Right renal pelvis (tissue), 4 donors: Measurements from ENCODE around the gene RSPH3. TPM values are rescaled to one million over a fixed set of nuclear protein-coding genes. Genes with fewer than 3 reads are reported as not detected.
"Not testable (repeated sequence)": the region's sequence is repeated elsewhere in the genome, so short reads cannot be mapped to it uniquely, and the experiment has no call there.

Experiments used
- DNase-seq, 4 donors: peaks; one replicate each; pipeline ENCODE4 v3.0.0-alpha.2; 2013; ENCODE audit warnings: low read depth in 4 of 4, low spot score in 3 of 4, missing footprints in 1 of 4
- polyA plus RNA-seq, 4 donors: library from polyadenylated mRNA; unstranded; fragments of 120-200 nt; gene quantifications; one replicate each; pipeline ENCODE4 v1.2.1, GENCODE V29; 2013; ENCODE audit not compliant: insufficient read length in 4 of 4

RSPH3 gene
- 10 to 100 TPM; 14.4 to 16.3 (median 15.4) TPM for polyA plus RNA-seq

- peak; percentile 90 to 92 (median 90) for DNase-seq
Measured at GRCh38 chr6:158999666-159000403, at the start of gene RSPH3. Gene RSPH3, minus strand, starts transcription at chr6:159000202. Its CDS starts 652 bp downstream, at chr6:158999550.

GRCh38 chr6:159047891-159048685, 48.1 kb upstream of the RSPH3 start:
- no peak for DNase-seq

- DNase-seq: no peak
Measured at GRCh38 chr6:159045801-159046200, 45.8 kb upstream of the RSPH3 start.

- DNase-seq: no peak
Measured at GRCh38 chr6:159044899-159045727, 45.1 kb upstream of the RSPH3 start, which contains the start of gene TAGAP. Gene TAGAP, minus strand, starts transcription at chr6:159044991. Its CDS starts 845 bp downstream, at chr6:159044146.

- DNase-seq: no peak
Measured at GRCh38 chr6:159043947-159044346, 43.9 kb upstream of the RSPH3 start.

- no peak for DNase-seq
Measured at GRCh38 chr6:159043251-159043650, 43.2 kb upstream of the RSPH3 start.

- no peak for DNase-seq
Measured at GRCh38 chr6:159042826-159043181, 42.8 kb upstream of the RSPH3 start.

- DNase-seq: peak; percentile 61 to 64 (median 62)
Measured at GRCh38 chr6:159042003-159042825, 42.2 kb upstream of the RSPH3 start.

GRCh38 chr6:159041181-159041580, 41.2 kb upstream of the RSPH3 start:
- no peak for DNase-seq

GRCh38 chr6:159039885-159040258, 39.9 kb upstream of the RSPH3 start:
- DNase-seq: no peak

GRCh38 chr6:159038914-159039884, 39.2 kb upstream of the RSPH3 start:
- no peak for DNase-seq

- DNase-seq: not testable (repeated sequence)
Measured at GRCh38 chr6:159038318-159038717, 38.3 kb upstream of the RSPH3 start.

GRCh38 chr6:159037756-159038290, 37.8 kb upstream of the RSPH3 start:
- DNase-seq: no peak

- no peak for DNase-seq
Measured at GRCh38 chr6:159036673-159037072, 36.7 kb upstream of the RSPH3 start.

GRCh38 chr6:159035891-159036290, 35.9 kb upstream of the RSPH3 start:
- no peak for DNase-seq

- DNase-seq: no peak
Measured at GRCh38 chr6:159033160-159034049, 33.4 kb upstream of the RSPH3 start.

GRCh38 chr6:159031846-159032245, 31.8 kb upstream of the RSPH3 start:
- DNase-seq: no peak

GRCh38 chr6:159030168-159030567, 30.2 kb upstream of the RSPH3 start:
- no peak for DNase-seq
